Esophagus muscularis mucosa (tissue), 4 donors: ENCODE results near the gene STMND1. TPM values are rescaled to one million over a fixed set of nuclear protein-coding genes. Genes with fewer than 3 reads are reported as not detected.

Experiments
- DNase-seq: peaks from one replicate; pipeline ENCODE4 v3.0.0-alpha.2; 2017; ENCODE audit errors: extremely low spot score
- H3K27ac ChIP-seq, 4 donors: fragments of 200-600 bp; sonication (generic); replicated peaks in 1 of 4; 1 replicate in 3 of 4; 2 replicates in 1 of 4; pipeline ENCODE4 v1.5.1; 2016 to 2019; ENCODE audit warnings: mild to moderate bottlenecking in 1 of 4
- H3K27me3 ChIP-seq, 4 donors: fragments of 200-600 bp; sonication (generic); one replicate each; pipeline versions ENCODE4 v1.5.1 to v1.6.0; 2016 to 2019
- H3K36me3 ChIP-seq, 4 donors: fragments of 200-600 bp; sonication (generic); one replicate each; pipeline ENCODE4 v1.5.1; 2016 to 2019
- H3K4me1 ChIP-seq, 4 donors: fragments of 200-600 bp; sonication (generic); one replicate each; pipeline ENCODE4 v1.5.1; 2016 to 2019
- H3K4me3 ChIP-seq, 4 donors: fragments of 200-600 bp; sonication (generic); 1 replicate in 2 of 4; 2 replicates in 2 of 4; pipeline ENCODE4 v1.5.1; 2016 to 2019; ENCODE audit warnings: mild to moderate bottlenecking in 4 of 4, moderate library complexity in 1 of 4
- H3K9me3 ChIP-seq, 4 donors: fragments of 200-600 bp; sonication (generic); 1 replicate in 3 of 4; 2 replicates in 1 of 4; pipeline ENCODE4 v1.5.1; 2016 to 2019
- EP300 ChIP-seq: sonication (generic); formaldehyde crosslinking; IDR thresholded peaks from one replicate; pipeline ENCODE4 v1.6.1; 2017; ENCODE audit warnings: antibody characterized with exemption
- POLR2A ChIP-seq: fragments of 450-650 bp; IDR thresholded peaks from one replicate; pipeline ENCODE4 v1.6.1; 2017; ENCODE audit warnings: antibody characterized with exemption, moderate library complexity, mild to moderate bottlenecking, low read depth
- POLR2AphosphoS5 ChIP-seq, 2 donors: sonication (generic); formaldehyde crosslinking; IDR thresholded peaks; one replicate each; pipeline ENCODE4 v1.6.1; 2017; ENCODE audit warnings: antibody characterized with exemption in 2 of 2
- WGBS: methylation state at CpG from one replicate; pipeline ENCODE4 v1.1.5; 2018; 5-methylcytosine and 5-hydroxymethylcytosine counted together
- intact Hi-C: fragments of 100-400 bp; cut with DNase I; formaldehyde crosslinking; loops from one replicate; pipeline ENCODE4 v1.15.1; 2023
- total RNA-seq, 4 donors: library from RNA; depleted of rRNA; stranded (reverse); fragments of >200 nt; gene quantifications; one replicate each; pipeline versions ENCODE4 v1.1.0 to v1.2.1, GENCODE V29; 2016
- TF ChIP-seq, protein P1 (sequence below), 3 experiments: fragments of 200-600 bp in 2 of 3; fragments of 450-650 bp in 1 of 3; sonication (generic) in 2 of 3; IDR thresholded peaks; one replicate each; pipeline ENCODE4 v1.5.1; 2017 to 2019; ENCODE audit warnings: antibody characterized with exemption in 3 of 3, mild to moderate bottlenecking in 2 of 3, moderate library complexity in 1 of 3

STMND1 gene
- total RNA-seq, 4 donors from 2014 or later, result not detected

GRCh38 chr6:17152703-17153102 lies 50.9 kb downstream of the STMND1 start:
- H3K4me1 ChIP-seq, result peaks cover 0 to 4% (median 0%) of the 10 kb centered on the region in 4 donors
- H3K27me3 ChIP-seq, result no peaks in the 10 kb centered on the region
- H3K27ac ChIP-seq, result no peak overlapping the region
- TF ChIP-seq POLR2A (no peak), EP300 (no peak), POLR2AphosphoS5 (IDR thresholded peaks at IDR 0.05) (no peak)
- TF ChIP-seq, protein P1, sequence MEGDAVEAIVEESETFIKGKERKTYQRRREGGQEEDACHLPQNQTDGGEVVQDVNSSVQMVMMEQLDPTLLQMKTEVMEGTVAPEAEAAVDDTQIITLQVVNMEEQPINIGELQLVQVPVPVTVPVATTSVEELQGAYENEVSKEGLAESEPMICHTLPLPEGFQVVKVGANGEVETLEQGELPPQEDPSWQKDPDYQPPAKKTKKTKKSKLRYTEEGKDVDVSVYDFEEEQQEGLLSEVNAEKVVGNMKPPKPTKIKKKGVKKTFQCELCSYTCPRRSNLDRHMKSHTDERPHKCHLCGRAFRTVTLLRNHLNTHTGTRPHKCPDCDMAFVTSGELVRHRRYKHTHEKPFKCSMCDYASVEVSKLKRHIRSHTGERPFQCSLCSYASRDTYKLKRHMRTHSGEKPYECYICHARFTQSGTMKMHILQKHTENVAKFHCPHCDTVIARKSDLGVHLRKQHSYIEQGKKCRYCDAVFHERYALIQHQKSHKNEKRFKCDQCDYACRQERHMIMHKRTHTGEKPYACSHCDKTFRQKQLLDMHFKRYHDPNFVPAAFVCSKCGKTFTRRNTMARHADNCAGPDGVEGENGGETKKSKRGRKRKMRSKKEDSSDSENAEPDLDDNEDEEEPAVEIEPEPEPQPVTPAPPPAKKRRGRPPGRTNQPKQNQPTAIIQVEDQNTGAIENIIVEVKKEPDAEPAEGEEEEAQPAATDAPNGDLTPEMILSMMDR (IDR thresholded peaks at IDR 0.05), result no peak
- H3K36me3 ChIP-seq, result no peaks in the 10 kb centered on the region
- intact Hi-C loops, result loop anchor here (10.0 kb wide), 1 partner anchor 112 kb away; no protein-coding TSS in a partner anchor
- no peak overlapping the region for H3K4me3 ChIP-seq
- DNase-seq, result no peak
- peaks cover 0 to 11% (median 2%) of the 10 kb centered on the region in 4 donors for H3K9me3 ChIP-seq

DNA sequence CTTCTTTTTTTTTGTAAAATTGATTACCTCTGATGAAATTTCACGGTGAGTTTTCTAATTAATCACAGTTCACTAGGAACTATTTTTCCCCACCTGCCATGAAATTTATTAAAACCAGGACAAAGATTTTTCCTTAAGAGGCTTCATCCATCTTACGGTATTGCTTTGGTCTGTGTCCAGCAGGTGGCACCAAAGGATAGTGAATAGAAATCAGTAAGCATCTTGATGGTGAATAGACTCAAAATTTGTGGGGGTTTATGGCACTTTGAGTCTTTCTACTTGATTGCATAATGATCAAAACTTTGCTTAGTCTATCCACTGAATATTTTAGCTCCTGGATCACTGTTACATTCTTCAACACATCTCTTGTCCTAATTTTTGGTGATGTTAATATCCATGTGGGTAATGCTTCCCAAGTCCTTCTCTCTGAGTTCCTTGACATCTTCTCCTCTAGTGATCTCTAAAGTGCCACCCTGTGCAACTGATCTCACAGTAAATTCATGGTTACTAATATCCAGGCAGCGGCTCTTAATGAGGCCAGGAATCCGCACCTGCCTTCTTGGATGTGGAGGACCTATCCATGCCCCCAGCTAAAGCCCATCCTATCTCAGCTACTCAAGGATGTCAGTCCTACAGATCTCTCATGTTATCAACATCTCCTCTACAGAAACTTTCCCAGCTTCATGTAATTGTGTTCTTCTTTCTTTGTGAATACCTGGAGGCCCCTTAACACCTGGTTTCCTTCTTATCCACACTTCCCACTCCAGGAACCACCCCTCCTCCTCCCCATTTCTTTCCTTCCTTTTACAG lies 54.5 kb downstream of the STMND1 start:
- intact Hi-C loops, result loop anchor here (2.0 to 10.0 kb wide), 4 partner anchors 108 to 646 kb away; no protein-coding TSS in a partner anchor

DNA sequence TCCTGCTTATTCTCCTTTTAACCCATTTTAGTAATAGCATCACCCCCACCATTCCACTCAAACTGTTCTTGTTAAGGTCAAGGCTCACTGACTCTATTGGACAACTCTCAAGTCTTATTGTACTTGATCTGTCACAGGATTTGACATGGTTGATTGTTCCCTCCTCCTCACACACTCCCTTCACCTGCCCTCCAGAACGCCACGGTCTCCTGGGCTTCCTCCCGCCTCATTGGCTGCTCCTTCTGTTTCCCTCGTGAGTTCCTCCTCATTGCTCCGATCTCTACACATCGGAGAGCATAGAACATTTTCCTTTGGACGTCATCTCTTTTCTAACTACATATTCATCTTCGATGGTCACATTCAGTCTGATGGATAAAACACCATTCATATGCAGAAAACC lies 55.1 kb downstream of the STMND1 start:
- H3K4me3 ChIP-seq, result no peak overlapping the region
- DNase-seq, result no peak
- H3K27me3 ChIP-seq, result no peaks in the 10 kb centered on the region
- no peak for TF ChIP-seq EP300
- TF ChIP-seq, protein P1 (IDR thresholded peaks at IDR 0.05), result no peak
- TF ChIP-seq POLR2A, result no peak
- no peak for TF ChIP-seq POLR2AphosphoS5 (IDR thresholded peaks at IDR 0.05)
- no peaks in the 10 kb centered on the region for H3K36me3 ChIP-seq
- no peak overlapping the region for H3K27ac ChIP-seq
- peaks cover 0 to 4% (median 0%) of the 10 kb centered on the region in 4 donors for H3K4me1 ChIP-seq
- intact Hi-C loops, result loop anchor here (2.0 to 10.0 kb wide), 4 partner anchors 108 to 645 kb away; no protein-coding TSS in a partner anchor
- peaks cover 0 to 11% (median 2%) of the 10 kb centered on the region in 4 donors for H3K9me3 ChIP-seq
- 82% methylated on average over 8 of the region's 8 CpGs for WGBS

More for the DNA sequence above, 54.5 kb downstream of the STMND1 start:
- Histone ChIP-seq H3K27me3 (no peaks in the 10 kb centered on the region), H3K9me3 (peaks cover 0 to 11% (median 2%) of the 10 kb centered on the region in 4 donors), H3K4me3 (no peak overlapping the region), H3K36me3 (no peaks in the 10 kb centered on the region), H3K27ac (no peak overlapping the region), H3K4me1 (peaks cover 0 to 4% (median 0%) of the 10 kb centered on the region in 4 donors)
- WGBS, result 39% methylated on average over 4 of the region's 4 CpGs
- TF ChIP-seq POLR2AphosphoS5 (IDR thresholded peaks at IDR 0.05), result no peak
- TF ChIP-seq, protein P1 (IDR thresholded peaks at IDR 0.05), result peak; percentile 77 to 82 (median 81)
- DNase-seq, result peak; percentile 91

DNA sequence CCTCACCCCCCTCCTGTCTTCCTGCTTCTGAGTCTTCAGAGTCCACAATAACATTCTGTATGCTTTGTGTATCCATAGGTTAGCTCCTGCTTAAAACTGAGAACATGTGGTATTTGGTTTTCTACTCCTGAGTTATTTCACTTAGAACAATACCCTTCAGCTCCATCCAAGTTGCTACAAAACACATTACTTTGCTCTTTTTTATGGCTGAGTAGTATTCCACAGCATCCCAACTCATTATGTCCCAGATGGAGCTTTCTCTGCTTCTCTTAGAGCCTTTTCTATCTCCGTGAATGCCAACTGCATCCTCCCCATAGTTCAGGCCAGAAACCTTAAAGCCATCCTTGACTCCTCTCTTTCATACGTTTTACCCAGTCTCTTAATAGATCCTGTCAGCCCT lies 55.8 kb downstream of the STMND1 start:
- TF ChIP-seq POLR2AphosphoS5 (IDR thresholded peaks at IDR 0.05) (no peak), EP300 (no peak), POLR2A (no peak)
- TF ChIP-seq, protein P1 (IDR thresholded peaks at IDR 0.05), result no peak
- WGBS, result 95% methylated on average over 2 of the region's 2 CpGs
- Histone ChIP-seq H3K27ac (no peak overlapping the region), H3K4me1 (peaks cover 0 to 4% (median 0%) of the 10 kb centered on the region in 4 donors), H3K27me3 (no peaks in the 10 kb centered on the region), H3K9me3 (peaks cover 0 to 11% (median 0%) of the 10 kb centered on the region in 4 donors), H3K36me3 (no peaks in the 10 kb centered on the region), H3K4me3 (no peak overlapping the region)
- no peak for DNase-seq
- intact Hi-C loops, result loop anchor here (2.0 to 10.0 kb wide), 4 partner anchors 107 to 645 kb away; no protein-coding TSS in a partner anchor
